ENCODE data around the gene DLG2.

DNA sequence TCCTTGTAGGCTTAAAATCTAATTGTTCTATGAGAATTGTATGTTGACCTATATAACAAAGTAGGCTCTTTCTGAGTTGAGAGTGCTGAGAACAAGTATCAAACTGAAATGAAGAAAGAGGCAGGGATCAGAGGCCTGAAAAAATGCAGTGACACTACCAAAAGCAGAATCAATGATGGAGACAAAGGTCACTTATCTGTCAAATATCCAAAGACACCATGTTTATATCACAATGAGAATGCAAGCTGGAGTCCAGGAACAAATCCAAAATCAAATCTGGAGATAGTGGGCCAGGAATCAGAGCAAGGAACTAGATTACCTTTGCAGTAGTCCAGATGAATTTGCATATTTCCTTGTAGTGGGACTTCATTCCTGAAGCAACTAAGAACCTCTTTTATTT lies 377.7 kb downstream of the DLG2 start:
- TF ChIP-seq POLR2AphosphoS5 (IDR thresholded peaks at IDR 0.05; ENCODE audit: insufficient read depth, low read depth, low read length) (no peak), MYC (IDR thresholded peaks at IDR 0.05; ENCODE audit: low read depth, low read length) (no peak)
- TF ChIP-seq, protein P1, sequence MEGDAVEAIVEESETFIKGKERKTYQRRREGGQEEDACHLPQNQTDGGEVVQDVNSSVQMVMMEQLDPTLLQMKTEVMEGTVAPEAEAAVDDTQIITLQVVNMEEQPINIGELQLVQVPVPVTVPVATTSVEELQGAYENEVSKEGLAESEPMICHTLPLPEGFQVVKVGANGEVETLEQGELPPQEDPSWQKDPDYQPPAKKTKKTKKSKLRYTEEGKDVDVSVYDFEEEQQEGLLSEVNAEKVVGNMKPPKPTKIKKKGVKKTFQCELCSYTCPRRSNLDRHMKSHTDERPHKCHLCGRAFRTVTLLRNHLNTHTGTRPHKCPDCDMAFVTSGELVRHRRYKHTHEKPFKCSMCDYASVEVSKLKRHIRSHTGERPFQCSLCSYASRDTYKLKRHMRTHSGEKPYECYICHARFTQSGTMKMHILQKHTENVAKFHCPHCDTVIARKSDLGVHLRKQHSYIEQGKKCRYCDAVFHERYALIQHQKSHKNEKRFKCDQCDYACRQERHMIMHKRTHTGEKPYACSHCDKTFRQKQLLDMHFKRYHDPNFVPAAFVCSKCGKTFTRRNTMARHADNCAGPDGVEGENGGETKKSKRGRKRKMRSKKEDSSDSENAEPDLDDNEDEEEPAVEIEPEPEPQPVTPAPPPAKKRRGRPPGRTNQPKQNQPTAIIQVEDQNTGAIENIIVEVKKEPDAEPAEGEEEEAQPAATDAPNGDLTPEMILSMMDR (IDR thresholded peaks at IDR 0.05; ENCODE audit: extremely low read depth in 1 of 2, insufficient read depth in 1 of 2, low read depth in 1 of 2, low read length in 2 of 2) = no peak
